T47D (cell line): ENCODE data around the gene FBXW9.
"Not testable (repeated sequence)": the region's sequence is repeated elsewhere in the genome, so short reads cannot be mapped to it uniquely, and the experiment has no call there.

Experiments used
- DNase-seq, 2 experiments: peaks; one replicate each; pipeline versions ENCODE4 v3.0.0 to v3.0.0-alpha.2; 2011 to 2012; ENCODE audit warnings: low read depth in 1 of 2, low spot score in 1 of 2
- JUND ChIP-seq: IDR thresholded peaks from 2 replicates; pipeline ENCODE4 v1.6.1; 2012; ENCODE audit warnings: low read depth
- in situ Hi-C: cut with HindIII; loops from 2 replicates; pipeline ENCODE4 v1.10.0; 2016; ENCODE audit warnings: low sequenced_read_pairs, low pct_unique_long_range_greater_than_20kb

FBXW9 gene

GRCh38 chr19:12655546-12655945, 40.9 kb downstream of the FBXW9 start:
- in situ Hi-C loops, result no loop called here
- no peak for TF ChIP-seq JUND
- no peak for DNase-seq

- in situ Hi-C loops, result no loop called here
- TF ChIP-seq JUND, result no peak
- no peak for DNase-seq
Measured at GRCh38 chr19:12652219-12652618, 44.2 kb downstream of the FBXW9 start.

DNA sequence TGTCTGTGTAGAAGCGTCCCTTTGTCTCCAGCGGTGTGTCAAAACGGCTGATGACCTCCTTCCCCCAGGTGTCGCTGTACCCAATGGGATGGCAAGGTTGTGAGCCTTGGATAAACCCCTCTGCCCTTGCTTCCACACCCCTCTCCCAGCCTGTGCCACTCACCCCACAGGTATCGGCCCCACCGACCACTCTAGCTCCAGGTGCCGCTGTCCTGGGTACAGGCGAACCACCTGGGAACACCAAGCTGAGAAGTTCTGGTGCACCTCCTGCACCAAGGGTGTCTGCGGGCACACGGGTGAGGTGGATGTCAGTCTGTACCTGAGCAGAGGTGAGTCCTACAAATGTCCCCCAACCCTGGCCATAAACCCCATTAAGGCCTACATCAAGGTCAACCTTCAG, 46.5 kb downstream of the FBXW9 start:
- in situ Hi-C loops, result no loop called here
- no peak for DNase-seq
- no peak for TF ChIP-seq JUND

DNA sequence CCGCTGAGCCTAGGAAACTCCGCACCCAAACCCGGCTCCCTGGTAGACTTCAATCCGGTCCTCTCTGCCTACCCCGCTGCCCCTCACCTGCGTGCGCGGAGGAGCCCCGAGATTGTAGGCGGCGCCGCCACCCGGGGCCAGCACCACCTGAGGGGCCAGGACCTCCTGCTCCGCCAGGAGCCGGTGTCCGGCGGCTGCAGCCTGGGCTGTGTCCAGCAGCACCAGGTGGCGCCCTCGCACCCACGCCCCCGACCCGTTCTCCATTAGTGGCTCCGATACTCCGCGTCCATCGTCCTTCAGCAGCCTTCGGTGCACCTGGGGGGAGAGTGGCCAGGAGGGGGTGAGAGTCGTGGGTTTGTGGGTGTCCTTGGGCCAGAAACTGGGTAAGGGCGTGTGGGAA, 48.3 kb downstream of the FBXW9 start:
- in situ Hi-C loops, result no loop called here
- no peak for DNase-seq
- TF ChIP-seq JUND, result no peak

DNA sequence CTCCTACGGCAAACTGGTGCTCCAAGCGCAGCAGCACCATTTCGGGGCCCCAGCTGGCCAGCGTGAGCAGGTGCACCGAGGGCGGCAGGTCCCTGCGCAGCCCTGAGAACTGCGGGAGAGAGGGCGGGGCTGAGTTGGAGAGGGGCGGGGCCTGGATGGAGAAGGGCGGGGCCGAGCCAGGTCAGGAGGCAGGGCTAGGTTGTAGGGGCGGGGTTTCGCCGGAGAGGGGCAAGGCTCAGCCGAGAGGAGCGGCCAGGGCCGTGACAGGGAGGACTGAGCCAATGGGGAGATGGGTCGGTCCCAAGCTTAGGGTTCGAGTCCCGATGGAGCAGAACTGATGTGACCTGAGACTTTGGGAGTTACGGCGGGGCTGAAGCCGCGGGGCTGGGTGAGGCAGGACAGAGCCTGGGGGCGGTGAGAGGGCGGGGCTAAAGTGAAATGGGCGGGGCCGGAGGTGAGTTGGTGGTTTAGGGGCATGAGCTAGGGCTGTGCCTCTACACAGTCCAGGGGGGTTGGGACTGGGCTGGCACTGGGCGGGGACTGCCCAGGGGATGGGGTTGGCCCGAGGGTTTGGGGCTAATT, 48.9 kb downstream of the FBXW9 start:
- in situ Hi-C loops, result no loop called here
- DNase-seq, result no peak

GRCh38 chr19:12647047-12647446, 49.4 kb downstream of the FBXW9 start:
- TF ChIP-seq JUND, result no peak
- DNase-seq, result no peak
- in situ Hi-C loops, result no loop called here

More for the DNA sequence above, 48.9 kb downstream of the FBXW9 start:
- no peak for TF ChIP-seq JUND

DNA sequence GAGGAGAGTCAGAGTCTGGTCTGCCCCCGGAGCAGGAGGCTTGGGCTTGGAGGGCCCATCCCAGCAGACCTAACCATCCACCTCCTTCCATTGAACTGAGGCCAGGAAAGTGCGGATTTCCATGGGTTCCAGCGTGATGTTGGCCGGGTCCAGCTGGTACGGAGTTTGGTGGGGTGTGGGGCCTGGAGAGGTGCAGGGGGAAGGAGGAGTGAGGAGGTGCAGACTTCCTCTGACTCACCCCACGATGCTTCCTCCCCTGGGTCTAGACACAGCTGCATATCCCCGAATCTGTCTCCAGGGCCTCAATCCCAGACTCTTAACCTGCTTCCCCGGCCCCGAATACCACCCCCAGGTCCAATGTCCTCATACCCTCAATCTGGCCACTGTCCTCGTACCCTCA, 49.9 kb downstream of the FBXW9 start:
- TF ChIP-seq JUND, result no peak
- no peak for DNase-seq
- in situ Hi-C loops, result no loop called here

GRCh38 chr19:12643716-12644115, 52.7 kb downstream of the FBXW9 start:
- DNase-seq, in situ Hi-C loops: not testable (repeated sequence)

DNA sequence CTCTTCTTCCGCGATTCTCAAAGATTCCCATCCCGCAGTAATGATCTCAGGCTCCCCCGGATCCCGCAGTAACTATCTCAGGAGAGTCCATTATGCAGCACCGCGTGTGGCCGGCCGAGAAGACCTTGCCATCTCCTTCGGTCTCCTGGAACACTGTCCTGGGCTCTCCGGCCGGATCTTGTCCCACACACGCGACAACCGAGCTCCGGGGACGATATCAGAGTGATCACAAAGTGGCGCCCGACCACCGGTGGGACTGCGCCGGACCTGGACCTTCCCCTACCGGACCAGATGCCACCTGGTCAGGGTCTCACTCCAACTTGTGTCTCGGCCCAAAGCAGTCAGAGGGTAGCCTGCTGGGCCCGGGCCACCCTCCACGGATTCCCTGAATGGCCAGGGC, 53.9 kb downstream of the FBXW9 start:
- in situ Hi-C loops, result no loop called here
- DNase-seq, result no peak
- no peak for TF ChIP-seq JUND

DNA sequence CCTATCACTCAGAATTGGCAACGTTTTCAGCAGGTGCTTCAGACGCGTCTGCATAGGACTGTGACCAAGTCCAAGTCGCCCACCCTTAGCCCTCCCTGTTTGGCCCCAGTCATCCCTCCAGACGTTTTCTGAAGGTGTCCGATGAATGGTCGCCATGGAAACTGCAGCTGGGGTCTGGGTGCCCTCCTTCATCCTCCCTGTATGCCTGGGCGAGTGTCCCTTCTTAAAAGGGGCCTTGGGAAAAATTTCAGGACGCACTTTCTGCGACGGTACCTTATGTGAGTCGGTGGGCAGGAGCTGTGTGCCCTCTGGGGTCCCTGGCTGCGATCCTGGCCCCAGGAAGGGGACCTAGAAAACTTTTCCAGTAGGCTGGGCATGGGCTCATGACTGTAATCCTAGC, 55.0 kb downstream of the FBXW9 start:
- in situ Hi-C loops, result no loop called here
- TF ChIP-seq JUND, result no peak
- DNase-seq, result no peak

GRCh38 chr19:12639901-12640613, 56.4 kb downstream of the FBXW9 start:
- no peak for DNase-seq
- no peak for TF ChIP-seq JUND
- in situ Hi-C loops, result no loop called here
